KOPT-K1 (cell line): ENCODE data around the gene PRR27.

Source experiments
- H3K27ac ChIP-seq: fragments of 200-600 bp; sonication (generic); 2 replicates; pipeline ENCODE4 v1.5.1; 2016; ENCODE audit warnings: antibody characterized with exemption, mild to moderate bottlenecking, low read depth, low read length; ENCODE audit not compliant: poor library complexity, severe bottlenecking
- H3K36me3 ChIP-seq: fragments of 200-600 bp; sonication (generic); 2 replicates; pipeline ENCODE4 v1.5.1; 2017; ENCODE audit warnings: antibody characterized with exemption, mild to moderate bottlenecking, low read length, moderate library complexity; ENCODE audit not compliant: insufficient read depth
- H3K9me3 ChIP-seq: fragments of 200-600 bp; sonication (generic); 2 replicates; pipeline ENCODE4 v1.5.1; 2017; ENCODE audit warnings: antibody characterized with exemption, low read length, mild to moderate bottlenecking; ENCODE audit not compliant: insufficient read depth, poor library complexity, severe bottlenecking

The PRR27 gene

DNA sequence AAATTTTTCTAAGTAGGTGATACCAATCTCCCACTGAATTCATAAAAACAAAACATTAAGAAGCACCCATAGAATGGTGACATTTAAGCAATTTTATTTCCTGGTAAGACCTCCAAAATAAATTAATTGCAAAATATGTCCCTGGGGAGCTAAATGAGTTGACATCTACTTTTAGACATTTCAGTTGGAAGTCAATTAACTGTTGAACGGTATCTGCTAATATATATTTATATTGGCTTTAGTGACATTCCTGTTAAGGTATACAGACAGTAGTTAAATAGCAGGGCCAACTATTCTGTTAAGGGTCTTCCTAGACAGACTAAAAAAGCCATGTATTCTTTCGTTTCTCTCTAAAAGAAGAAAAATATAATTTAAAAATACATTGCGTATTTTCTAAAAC, at the start of gene PRR27:
PRR27 (plus strand) TSS at position 301 of the 400 bp plus-strand sequence. CDS start 139 bp downstream, outside the sequence.
- Histone ChIP-seq H3K27ac (no peak within 1 kb of the TSS), H3K9me3 (no peaks in the 10 kb centered on the region), H3K36me3 (no peaks in the 10 kb centered on the region)

DNA sequence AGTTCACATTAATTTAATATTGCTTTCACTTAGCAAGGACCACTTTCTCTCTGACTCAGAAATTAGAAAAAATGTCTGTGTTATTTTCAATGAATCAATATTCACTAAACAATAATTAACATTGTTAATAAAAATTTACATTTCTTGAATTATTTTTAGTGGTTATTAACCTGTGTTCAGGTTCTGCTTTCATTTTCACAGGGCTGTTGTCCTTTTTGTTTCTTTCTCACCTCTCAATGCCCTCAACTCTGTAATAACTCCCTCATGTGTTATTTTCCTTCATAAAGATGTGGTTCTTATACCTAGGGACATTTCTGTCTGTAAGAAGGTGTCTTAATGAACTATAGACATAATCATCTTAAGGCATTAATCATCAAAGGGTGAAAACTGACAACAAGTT, 43.1 kb upstream of the PRR27 start:
- H3K27ac ChIP-seq = no peak overlapping the region

DNA sequence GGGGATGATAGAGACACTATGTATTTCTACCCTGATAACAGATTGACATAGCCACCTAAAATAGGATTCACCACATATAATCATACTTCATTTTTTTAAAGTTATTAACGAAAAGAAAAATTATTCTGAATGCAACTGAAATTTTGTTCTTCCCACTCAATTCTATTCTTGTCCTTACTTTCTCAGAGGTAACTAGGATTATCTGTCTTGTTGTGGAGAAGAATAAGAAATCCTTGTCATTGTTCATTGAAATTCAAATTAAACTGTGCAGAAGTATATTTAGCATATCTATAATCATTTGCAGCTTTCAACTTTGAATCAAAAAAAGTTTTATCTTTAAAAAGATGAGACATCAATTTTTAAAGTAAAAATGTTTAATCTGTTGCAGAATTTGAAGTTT, 40.4 kb upstream of the PRR27 start:
- Histone ChIP-seq H3K36me3 (no peaks in the 10 kb centered on the region), H3K27ac (no peak overlapping the region), H3K9me3 (no peaks in the 10 kb centered on the region)

More for the DNA sequence above, 43.1 kb upstream of the PRR27 start:
- Histone ChIP-seq H3K9me3 (no peaks in the 10 kb centered on the region), H3K36me3 (no peaks in the 10 kb centered on the region)

DNA sequence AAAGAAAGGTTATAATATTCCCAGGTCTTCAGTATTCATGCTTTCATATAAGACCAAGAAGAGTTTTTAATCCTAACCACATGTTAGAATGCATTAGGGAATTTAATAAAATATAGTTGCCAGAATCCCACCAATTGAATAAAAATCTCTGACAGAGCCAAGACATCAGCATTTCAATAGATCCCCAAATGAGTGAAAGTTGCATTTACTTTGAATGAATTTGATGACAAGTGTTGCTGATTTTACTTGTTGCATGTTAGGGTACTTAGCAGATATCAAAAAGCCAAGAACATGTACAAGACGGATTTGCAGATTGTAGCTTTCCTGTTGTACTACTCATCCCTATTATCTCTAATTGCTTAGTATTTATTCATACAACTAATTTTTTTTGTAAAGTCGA, 39.9 kb upstream of the PRR27 start:
- Histone ChIP-seq H3K36me3 (no peaks in the 10 kb centered on the region), H3K27ac (no peak overlapping the region), H3K9me3 (no peaks in the 10 kb centered on the region)

DNA sequence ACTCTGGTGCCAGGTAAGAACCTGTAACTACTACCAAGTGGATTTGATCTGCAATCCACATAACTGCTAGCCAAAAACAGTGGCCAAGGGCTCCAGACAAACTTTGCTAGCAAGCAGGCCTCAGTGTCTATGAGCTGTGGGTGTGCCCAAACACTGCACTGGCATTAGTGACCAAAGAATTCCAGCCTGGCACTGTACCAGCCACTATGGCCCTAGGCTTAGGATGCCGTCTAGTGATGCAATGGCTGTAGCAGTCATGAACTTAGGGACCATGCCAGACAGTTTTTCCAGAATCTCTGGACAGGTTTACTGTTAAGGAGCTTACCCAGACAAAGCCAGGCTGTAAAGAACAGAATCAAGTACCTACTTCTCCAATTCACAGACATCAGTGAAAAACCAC, 33.7 kb upstream of the PRR27 start:
- H3K9me3 ChIP-seq = no peaks in the 10 kb centered on the region
- H3K27ac ChIP-seq = no peak overlapping the region
- H3K36me3 ChIP-seq = no peaks in the 10 kb centered on the region

DNA sequence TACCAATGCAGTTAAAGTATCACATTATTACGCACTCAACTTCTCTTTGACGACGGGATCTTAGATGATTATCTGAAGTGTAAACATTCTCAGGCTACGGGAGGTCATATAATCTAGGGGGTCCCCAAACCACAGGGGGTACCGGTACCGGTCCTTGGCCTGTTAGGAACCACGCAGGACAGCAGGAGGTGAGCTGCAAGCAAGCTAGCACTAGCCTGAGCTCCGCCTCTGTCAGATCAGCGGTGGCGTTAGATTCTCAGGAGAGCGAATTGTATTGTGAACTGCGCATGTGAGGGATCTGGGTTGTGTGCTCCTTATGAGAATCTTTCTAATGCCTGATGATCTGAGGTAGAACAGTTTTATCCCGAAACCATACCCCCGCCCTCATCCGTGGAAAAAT, 20.6 kb upstream of the PRR27 start:
- Histone ChIP-seq H3K36me3 (no peaks in the 10 kb centered on the region), H3K9me3 (no peaks in the 10 kb centered on the region), H3K27ac (no peak overlapping the region)

DNA sequence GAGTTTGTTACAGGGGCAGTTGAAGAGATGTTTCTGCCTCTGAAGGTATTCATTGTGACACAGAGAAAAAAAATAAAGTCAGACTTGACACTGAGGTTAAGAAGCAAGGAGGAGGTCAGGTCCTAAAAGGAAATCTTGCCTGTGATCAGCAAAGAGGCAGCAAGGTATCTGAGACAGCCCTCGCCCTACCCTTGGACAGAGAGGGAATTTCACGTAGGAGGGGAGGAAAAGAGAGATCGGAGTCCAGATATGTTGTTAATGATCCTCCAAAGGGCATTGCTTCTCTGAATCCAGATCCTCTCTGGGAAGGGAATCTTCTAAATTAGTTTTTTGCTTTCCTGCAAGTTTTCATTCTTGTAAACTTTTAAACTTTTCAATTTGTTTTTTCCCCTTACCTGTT, 15.3 kb upstream of the PRR27 start:
- Histone ChIP-seq H3K27ac (no peak overlapping the region), H3K36me3 (no peaks in the 10 kb centered on the region), H3K9me3 (no peaks in the 10 kb centered on the region)

DNA sequence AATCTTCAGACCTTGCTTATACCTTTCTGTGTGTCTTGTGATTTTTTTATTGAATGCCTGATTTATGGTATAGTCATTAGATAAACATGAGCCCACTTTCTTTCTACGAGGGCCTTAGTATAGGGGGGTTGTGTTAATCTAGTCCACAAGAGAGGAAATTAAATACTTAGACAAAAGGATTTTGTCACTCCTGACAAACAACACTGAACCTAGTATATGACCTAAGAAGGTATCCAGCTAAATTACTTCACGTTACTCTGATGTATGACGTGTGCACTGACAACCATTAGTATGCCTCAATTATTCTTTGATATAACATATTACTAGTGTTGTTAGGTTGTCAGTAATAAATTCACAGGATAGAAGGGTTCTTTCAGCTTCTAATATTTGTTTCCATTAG, 2.8 kb upstream of the PRR27 start:
- Histone ChIP-seq H3K36me3 (no peaks in the 10 kb centered on the region), H3K9me3 (no peaks in the 10 kb centered on the region), H3K27ac (no peak overlapping the region)

DNA sequence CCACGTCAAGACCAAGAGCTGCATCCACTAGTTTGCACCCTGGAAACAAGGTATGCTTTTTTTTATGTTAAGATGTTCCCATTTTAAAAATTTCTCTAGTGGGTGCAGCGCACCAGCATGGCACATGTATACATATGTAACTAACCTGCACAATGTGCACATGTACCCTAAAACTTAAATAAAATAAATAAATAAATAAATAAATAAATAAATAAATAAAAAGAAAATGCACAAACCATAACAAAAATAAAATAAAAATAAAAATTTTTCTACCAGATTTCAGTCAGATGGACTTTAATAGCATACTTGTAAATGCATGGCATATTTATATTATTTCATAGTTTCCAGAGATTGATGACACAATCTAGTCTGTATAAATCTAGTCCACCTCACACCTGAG, 1.9 kb upstream of the PRR27 start:
- Histone ChIP-seq H3K36me3 (no peaks in the 10 kb centered on the region), H3K27ac (no peak overlapping the region), H3K9me3 (no peaks in the 10 kb centered on the region)

DNA sequence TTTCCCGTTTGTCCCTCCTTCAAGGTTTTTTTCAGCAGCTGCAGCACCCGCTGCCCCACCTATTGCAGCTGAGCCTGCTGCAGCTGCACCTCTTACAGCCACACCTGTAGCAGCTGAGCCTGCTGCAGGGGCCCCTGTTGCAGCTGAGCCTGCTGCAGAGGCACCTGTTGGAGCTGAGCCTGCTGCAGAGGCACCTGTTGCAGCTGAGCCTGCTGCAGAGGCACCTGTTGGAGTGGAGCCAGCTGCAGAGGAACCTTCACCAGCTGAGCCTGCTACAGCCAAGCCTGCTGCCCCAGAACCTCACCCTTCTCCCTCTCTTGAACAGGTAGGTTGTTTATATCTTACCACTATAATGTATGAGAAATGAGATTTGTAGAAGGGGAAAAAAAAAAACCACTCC, 4.5 kb downstream of the PRR27 start:
- H3K27ac ChIP-seq = no peak overlapping the region
- H3K36me3 ChIP-seq = no peaks in the 10 kb centered on the region
- no peaks in the 10 kb centered on the region for H3K9me3 ChIP-seq

DNA sequence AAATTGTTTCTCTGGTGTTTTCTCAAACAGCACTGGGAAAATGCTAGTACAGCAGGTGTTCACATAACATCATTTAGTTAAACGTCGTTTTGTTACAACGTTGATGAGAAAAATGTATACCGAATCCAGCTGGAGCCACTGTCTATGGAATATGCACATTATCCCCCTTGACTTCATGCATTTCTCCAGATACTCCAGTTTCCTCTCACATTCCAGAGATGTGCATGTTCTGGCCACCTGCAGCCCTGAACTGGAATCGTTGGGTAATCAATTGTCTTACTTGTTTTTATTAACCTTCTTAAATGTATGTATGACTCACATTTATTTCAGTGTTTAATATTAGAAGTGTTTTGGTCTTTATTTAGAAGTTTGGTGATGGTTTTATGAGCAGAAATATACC, 23.1 kb downstream of the PRR27 start:
- Histone ChIP-seq H3K9me3 (no peaks in the 10 kb centered on the region), H3K36me3 (no peaks in the 10 kb centered on the region), H3K27ac (no peak overlapping the region)

DNA sequence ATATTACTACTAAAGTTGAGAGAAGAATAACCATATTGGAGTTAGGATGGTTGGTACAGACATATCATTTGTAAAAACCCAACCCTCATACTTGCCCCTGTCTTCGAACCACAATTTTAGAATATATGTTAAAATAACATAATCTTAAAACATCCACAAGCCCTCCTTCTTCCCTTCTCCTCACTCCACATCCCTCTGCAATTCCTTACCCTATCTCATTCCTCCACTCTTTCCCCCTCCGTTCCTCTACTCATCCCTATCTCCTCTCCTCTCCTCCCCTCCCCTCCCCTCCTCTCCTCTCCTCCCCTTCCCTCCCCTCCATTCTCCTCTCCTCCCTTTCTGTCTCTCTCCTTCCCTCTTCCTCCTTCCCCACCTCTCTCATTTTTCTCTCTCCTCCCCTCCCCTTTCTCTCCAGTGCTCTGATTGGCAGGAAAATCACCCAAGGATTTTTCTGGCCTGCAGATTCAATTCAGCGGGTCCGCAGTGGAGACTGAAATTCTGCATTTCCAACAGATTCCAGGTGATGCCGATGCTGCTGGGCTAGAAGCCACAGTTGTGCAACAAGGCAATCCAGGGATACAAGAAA, 24.1 kb downstream of the PRR27 start:
- Histone ChIP-seq H3K27ac (no peak overlapping the region), H3K9me3 (no peaks in the 10 kb centered on the region), H3K36me3 (no peaks in the 10 kb centered on the region)

DNA sequence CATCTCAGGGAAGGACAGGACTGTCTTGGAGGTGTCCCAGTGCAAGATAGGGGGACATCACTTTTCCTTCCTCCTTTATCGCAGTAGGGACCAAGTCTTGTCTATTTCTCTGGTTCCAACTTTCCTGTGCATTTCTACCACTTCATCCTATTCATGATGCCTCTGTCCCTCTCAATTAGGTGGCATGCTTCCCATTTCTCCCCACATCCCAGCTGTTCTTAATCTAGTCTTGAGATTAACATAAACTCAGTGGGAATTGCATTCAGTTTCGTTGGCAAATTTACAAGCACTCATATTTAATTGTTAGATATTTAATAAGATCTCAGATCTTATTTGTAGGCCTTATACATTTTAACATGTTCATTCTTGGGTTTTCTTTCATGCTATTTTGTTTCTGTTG, 25.8 kb downstream of the PRR27 start:
- Histone ChIP-seq H3K9me3 (no peaks in the 10 kb centered on the region), H3K27ac (no peak overlapping the region), H3K36me3 (no peaks in the 10 kb centered on the region)

DNA sequence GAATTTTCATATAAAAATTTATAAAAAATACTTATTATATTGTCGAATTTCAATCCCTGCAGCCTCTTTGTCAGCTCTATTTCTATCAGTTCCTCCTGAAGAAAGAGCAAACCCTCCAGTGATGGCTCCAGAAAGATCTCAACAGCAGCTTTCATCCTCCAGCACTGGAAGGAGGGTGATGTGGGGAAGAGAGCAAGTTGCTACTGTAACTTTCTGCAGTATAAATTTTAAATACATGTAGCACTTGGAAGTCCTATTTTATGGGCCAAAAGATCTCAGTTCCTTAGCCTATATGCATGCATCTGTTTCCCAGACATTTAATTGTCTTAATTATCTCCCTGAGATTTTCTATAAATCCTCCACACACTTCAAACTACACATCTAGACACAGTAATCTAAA, 27.8 kb downstream of the PRR27 start:
- Histone ChIP-seq H3K9me3 (no peaks in the 10 kb centered on the region), H3K36me3 (no peaks in the 10 kb centered on the region), H3K27ac (no peak overlapping the region)

DNA sequence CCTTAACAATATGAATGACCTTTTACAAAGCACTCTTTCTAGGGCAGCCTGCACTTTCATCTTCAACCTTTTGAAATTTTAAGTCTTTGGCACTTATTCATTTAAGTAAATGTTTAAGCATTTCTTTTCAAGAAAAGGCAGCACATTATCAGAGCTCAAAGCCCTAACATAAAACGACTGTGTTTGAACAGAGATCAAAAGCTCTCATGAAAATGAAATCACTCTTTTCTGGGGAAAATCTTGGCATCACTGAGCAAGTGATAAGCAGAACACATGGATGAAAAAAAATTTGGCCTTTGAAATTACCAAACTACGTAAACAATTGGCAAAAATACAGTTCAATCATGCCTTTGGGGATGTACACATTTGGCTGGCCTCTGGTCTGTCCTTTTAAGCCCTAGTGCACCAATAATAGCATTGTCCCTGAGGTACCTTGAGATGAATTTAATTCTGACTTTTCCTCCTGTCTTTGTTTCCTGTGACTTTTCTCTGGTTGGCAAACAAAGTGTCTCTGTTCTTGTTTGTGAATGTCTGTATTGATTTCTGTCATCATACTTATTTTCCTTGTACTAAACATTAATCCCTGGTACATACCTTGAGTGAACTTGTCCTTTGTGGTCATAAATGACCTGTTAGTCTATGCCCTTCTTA, 28.6 kb downstream of the PRR27 start:
- no peaks in the 10 kb centered on the region for H3K36me3 ChIP-seq
- no peaks in the 10 kb centered on the region for H3K9me3 ChIP-seq
- no peak overlapping the region for H3K27ac ChIP-seq

DNA sequence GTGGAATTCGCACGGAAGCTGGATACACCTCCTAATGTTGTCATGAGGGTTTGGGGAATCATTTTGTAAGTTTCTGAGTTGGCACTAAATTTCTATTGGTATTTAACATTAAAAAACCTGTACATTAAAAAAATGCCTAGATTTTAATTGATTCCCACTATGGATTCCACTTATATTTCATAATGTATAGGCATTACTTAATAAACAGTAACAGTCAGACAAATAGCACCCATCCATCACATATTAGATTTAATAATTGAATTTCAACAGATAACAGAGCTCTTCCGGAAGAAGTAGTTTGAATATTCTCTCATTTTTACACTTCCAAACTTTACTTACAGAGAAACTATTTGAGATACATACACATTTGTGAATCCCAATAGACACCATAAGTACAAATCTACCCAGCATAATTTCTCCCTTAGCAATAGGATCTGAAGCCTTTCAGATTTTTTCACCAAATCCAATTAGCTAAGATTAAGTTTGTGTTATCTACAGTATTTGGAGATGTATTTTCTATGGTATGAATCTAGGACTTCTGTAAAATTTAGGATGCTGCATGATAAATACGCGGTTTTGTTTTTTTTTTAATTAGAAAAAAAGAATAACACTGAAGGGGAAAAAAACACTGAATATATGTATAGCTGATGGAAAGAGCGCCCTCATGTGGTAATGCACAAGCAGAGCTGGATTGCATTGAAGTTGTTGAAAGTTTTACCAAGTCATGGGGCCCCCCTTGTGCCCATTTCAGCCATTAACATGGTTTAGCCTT, 29.3 kb downstream of the PRR27 start:
- Histone ChIP-seq H3K36me3 (no peaks in the 10 kb centered on the region), H3K9me3 (no peaks in the 10 kb centered on the region), H3K27ac (no peak overlapping the region)
